ENCODE results near the gene FDXR. TPM values are rescaled to one million over a fixed set of nuclear protein-coding genes. Genes with fewer than 3 reads are reported as not detected.
A peak's percentile ranks its signal among the peaks of the same experiment; 100 is the strongest.

FDXR gene, protein sequence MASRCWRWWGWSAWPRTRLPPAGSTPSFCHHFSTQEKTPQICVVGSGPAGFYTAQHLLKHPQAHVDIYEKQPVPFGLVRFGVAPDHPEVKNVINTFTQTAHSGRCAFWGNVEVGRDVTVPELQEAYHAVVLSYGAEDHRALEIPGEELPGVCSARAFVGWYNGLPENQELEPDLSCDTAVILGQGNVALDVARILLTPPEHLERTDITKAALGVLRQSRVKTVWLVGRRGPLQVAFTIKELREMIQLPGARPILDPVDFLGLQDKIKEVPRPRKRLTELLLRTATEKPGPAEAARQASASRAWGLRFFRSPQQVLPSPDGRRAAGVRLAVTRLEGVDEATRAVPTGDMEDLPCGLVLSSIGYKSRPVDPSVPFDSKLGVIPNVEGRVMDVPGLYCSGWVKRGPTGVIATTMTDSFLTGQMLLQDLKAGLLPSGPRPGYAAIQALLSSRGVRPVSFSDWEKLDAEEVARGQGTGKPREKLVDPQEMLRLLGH
- 10 to 100 TPM in 2 of 6 experiments, 1 to 10 TPM in 4; 7.7 to 18.7 (median 8.6) TPM for total RNA-seq
- long read RNA-seq, partial matches to known transcripts = 0 of 2 reads
- long read RNA-seq, other reads (novel, unspliced or antisense) = 0 of 2 reads

DNA sequence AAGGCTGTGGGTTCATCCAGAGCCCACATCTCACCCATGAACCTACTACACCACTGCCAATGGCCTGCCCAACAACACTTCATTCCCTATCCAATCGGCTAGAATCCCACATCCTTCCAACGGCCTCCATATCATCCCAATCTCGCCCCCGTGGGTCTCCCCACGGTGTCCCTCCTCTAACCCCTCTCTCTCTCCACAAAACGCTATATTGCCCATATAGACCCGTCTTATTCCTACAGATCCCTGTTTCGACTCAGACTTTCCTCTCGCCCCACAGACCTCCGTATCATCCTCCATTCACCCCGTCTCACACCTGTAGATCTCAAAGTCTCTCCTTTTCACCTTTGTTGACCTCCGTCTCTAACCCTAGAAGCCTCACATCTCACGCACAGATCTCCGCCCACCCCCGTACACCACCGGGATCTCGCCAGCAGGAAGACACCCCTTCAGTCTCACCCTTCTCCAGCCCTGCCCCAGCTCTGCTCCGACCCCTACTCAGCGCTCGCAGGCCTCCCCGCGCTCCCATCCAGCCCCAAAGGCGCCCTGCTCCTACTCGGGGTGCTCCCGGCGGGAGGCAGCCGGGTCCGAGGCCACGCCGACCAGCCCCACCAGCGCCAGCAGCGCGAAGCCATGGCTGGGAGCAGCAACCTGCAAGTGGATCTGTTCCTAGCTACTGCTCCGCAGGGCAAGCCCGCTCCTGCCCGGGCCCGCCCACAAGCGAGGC lies at the start of gene FDXR:
Gene FDXR, minus strand, starts transcription at position 682 of the 724 bp plus-strand sequence. Its CDS starts 50 bp downstream, at position 632.
- Histone ChIP-seq H3K36me3 (no peaks in the 10 kb centered on the region), H3K4me1 (peaks cover 0 to 12% (median 3%) of the 10 kb centered on the region in 4 donors), H3K27me3 (no peaks in the 10 kb centered on the region), H3K9me3 (no peaks in the 10 kb centered on the region), H3K27ac (peak within 1 kb of the TSS; percentile 69 to 90 (median 84)), H3K4me3 (peak within 1 kb of the TSS; percentile 60 to 74 (median 62))
- ATAC-seq = no peak
- TF ChIP-seq, protein P1, sequence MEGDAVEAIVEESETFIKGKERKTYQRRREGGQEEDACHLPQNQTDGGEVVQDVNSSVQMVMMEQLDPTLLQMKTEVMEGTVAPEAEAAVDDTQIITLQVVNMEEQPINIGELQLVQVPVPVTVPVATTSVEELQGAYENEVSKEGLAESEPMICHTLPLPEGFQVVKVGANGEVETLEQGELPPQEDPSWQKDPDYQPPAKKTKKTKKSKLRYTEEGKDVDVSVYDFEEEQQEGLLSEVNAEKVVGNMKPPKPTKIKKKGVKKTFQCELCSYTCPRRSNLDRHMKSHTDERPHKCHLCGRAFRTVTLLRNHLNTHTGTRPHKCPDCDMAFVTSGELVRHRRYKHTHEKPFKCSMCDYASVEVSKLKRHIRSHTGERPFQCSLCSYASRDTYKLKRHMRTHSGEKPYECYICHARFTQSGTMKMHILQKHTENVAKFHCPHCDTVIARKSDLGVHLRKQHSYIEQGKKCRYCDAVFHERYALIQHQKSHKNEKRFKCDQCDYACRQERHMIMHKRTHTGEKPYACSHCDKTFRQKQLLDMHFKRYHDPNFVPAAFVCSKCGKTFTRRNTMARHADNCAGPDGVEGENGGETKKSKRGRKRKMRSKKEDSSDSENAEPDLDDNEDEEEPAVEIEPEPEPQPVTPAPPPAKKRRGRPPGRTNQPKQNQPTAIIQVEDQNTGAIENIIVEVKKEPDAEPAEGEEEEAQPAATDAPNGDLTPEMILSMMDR (IDR thresholded peaks at IDR 0.05) = no peak
- TF ChIP-seq POLR2A (IDR thresholded peaks at IDR 0.05) = peak; percentile 87
- intact Hi-C loops (cut with DNase I) = no loop called here
- WGBS (ENCODE audit: insufficient coverage, low coverage, low lambda C conversion rate, missing lambda C conversion rate) = 10% methylated on average over 24 of the region's 38 CpGs
- DNase-seq = no peak

DNA sequence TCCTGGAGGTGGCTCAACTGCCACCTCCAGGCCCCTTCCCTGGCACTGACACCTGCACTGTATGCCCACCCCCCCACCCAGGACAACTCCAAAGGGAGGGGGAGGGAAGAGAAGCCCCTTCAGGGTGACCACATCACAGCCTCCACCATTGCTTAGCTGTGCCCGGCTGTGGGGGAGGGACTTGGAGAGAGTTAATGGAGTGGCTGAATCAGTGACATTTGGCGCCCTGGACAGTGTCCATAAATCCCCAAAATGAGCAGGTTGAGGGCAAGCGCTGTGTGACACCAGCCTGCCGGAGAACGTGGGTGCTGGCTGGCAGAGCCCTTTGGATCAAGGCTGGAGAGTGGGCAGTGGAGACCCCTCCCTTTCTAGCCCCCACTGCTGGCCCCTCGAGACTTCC lies 49.4 kb upstream of the FDXR start:
- TF ChIP-seq POLR2A (IDR thresholded peaks at IDR 0.05) = no peak
- TF ChIP-seq, protein P1 (IDR thresholded peaks at IDR 0.05) = no peak
- WGBS (ENCODE audit: insufficient coverage, low coverage, low lambda C conversion rate, missing lambda C conversion rate) = 41% methylated on average over 4 of the region's 6 CpGs
- peaks cover 0 to 12% (median 4%) of the 10 kb centered on the region in 4 donors for H3K4me1 ChIP-seq
- no peak for ATAC-seq
- no peak for DNase-seq
- H3K36me3 ChIP-seq = no peaks in the 10 kb centered on the region
- no peak overlapping the region for H3K4me3 ChIP-seq
- H3K27me3 ChIP-seq = peaks cover 0 to 22% of the 10 kb centered on the region in 2 donors
- H3K9me3 ChIP-seq = no peaks in the 10 kb centered on the region
- H3K27ac ChIP-seq = no peak overlapping the region
- intact Hi-C loops (cut with DNase I) = loop anchor here in 1 of 2 donors (5.0 kb wide), 1 partner anchor 35 kb away; no protein-coding TSS in a partner anchor

DNA sequence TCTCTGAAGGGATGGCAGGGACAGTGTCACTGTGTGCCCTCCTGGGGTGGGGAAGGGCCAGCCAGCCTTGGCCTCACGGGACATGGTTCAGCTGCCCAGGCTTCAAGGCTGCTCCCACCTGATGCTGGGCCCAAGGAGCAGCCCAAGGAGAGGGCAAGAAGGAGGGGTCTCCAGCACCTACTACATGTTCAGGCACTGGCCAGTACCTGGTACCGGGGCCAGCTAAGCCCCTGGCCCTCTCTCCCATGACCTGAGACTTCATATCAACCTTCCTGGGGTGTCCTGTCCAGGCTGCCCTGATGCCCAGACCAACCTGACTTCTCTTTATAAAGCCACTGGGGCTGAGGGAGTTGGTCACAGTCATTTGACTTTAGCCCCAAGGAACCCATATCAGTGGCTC lies 49.0 kb upstream of the FDXR start:
- peaks cover 0 to 12% (median 4%) of the 10 kb centered on the region in 4 donors for H3K4me1 ChIP-seq
- H3K27me3 ChIP-seq = peaks cover 0 to 22% of the 10 kb centered on the region in 2 donors
- TF ChIP-seq POLR2A (IDR thresholded peaks at IDR 0.05) = no peak
- TF ChIP-seq, protein P1 (IDR thresholded peaks at IDR 0.05) = no peak
- DNase-seq (no peak), ATAC-seq (no peak)
- WGBS (ENCODE audit: insufficient coverage, low coverage, low lambda C conversion rate, missing lambda C conversion rate) = no CpG with 5 or more reads among the region's 2 CpGs
- no peak overlapping the region for H3K27ac ChIP-seq
- H3K4me3 ChIP-seq = no peak overlapping the region
- H3K36me3 ChIP-seq = no peaks in the 10 kb centered on the region
- H3K9me3 ChIP-seq = no peaks in the 10 kb centered on the region
- intact Hi-C loops (cut with DNase I) = loop anchor here in 1 of 2 donors (5.0 kb wide), 1 partner anchor 36 kb away; no protein-coding TSS in a partner anchor

DNA sequence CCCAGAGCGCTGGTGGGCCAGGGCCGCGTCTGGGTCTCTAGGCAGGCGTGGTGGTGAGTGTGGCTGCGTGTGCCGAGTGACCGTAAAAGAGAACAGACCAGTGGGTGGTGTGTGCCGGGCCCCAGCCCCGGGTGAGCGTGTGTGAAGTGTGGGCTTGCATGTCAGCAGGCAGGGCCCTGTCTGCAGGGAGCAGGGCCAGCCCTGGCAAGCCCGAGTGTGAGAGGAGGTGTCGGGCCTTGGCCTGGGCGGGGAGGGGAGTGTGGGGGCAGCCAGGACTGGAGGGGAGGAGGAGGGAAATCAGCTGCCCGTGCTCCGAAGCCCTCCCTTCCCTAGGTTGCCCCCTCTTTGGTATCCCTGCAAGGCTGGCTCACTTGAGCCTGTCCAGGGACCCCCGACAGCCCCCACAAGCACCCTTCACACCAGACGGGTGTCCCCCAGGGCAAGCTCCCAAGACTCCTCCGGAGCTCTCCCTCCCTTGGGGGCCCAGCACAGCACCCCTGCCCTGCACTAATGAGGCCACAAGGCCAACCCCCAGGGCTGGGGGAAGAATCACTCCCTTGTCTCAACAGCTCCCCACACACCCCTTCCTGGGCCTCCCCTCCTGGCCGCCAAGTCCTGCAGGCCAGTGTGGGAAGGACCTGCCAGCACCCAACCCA lies 48.4 kb upstream of the FDXR start:
- DNase-seq (no peak), ATAC-seq (no peak)
- TF ChIP-seq POLR2A (IDR thresholded peaks at IDR 0.05) = no peak
- TF ChIP-seq, protein P1 (IDR thresholded peaks at IDR 0.05) = no peak
- WGBS (ENCODE audit: insufficient coverage, low coverage, low lambda C conversion rate, missing lambda C conversion rate) = 0% methylated on average over 1 of the region's 19 CpGs
- no peaks in the 10 kb centered on the region for H3K36me3 ChIP-seq
- H3K4me1 ChIP-seq = peaks cover 0 to 12% (median 4%) of the 10 kb centered on the region in 4 donors
- H3K27me3 ChIP-seq = peaks cover 0 to 22% of the 10 kb centered on the region in 2 donors
- intact Hi-C loops (cut with DNase I) = loop anchor here in 1 of 2 donors (5.0 kb wide), 1 partner anchor 36 kb away; no protein-coding TSS in a partner anchor
- H3K27ac ChIP-seq = no peak overlapping the region
- no peaks in the 10 kb centered on the region for H3K9me3 ChIP-seq
- H3K4me3 ChIP-seq = no peak overlapping the region

Measured in right lobe of liver (tissue), 6 donors.